ENCODE data around the gene GABBR2.

The GABBR2 gene

DNA sequence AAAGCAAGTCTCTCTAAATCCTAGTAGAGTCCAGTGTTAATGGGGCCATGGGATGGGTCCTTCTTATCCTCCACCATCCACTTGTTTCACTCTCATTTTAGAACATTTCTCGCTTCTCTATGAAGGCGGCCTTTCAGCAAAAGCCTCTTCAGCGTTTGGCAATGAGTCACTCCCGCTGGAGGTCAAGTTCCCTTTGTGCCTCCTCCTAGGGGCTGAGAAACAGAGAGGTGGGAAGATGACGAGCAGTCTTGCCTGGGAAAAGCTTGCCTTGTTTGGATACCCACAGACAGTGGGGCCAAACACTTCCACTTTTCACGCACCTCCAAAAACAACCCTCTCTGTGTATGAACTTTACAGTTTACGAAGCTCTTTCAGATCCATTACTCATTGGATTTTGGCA is 168.8 kb downstream of the GABBR2 start:
- H3K27ac ChIP-seq: no peak overlapping the region
- no peak for TF ChIP-seq CTCF (conservative IDR thresholded peaks at IDR 0.05)

- no peak for TF ChIP-seq CTCF (conservative IDR thresholded peaks at IDR 0.05)
- H3K27ac ChIP-seq: peak overlapping the region; percentile 59
Measured at GRCh38 chr9:98538626-98539031, 170.1 kb downstream of the GABBR2 start.

GRCh38 chr9:98538203-98538602 is 170.5 kb downstream of the GABBR2 start:
- peak overlapping the region; percentile 59 for H3K27ac ChIP-seq
- TF ChIP-seq CTCF (conservative IDR thresholded peaks at IDR 0.05): 0 out of 2 replicates have a peak, but pooled peaks have one; percentile 15

DNA sequence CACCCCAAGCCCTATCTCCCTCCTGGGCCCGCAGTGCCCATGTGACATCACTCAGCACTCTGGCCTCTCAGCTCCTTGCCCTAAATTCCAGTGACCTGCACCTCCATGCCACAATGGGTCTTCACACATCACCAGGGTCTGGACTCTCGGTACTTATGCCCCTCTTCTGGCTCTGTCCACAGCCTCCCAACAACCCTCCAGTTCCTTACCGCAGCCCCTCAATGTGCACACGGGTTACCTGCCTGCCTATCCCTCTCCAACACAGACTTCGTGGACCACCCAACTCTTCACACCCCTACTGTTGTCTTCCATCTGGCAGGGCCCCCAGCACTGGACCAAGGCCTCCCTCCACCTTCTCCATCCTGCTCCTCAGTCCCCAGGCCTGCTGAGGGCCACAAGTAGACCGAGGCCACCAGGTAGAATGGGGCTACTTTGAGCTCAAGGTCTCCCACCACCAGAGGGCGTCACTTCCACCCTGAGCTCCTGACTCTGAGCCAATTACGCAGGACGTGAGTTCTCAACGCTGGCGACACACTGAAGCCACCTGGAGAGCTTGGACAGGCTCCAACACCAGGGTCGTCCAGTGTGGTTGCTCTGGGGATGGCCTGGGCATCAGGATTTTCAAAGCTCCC is 172.1 kb downstream of the GABBR2 start:
- TF ChIP-seq CTCF (conservative IDR thresholded peaks at IDR 0.05): 0 out of 2 replicates have a peak, but pooled peaks have one; percentile 11
- no peak overlapping the region for H3K27ac ChIP-seq

DNA sequence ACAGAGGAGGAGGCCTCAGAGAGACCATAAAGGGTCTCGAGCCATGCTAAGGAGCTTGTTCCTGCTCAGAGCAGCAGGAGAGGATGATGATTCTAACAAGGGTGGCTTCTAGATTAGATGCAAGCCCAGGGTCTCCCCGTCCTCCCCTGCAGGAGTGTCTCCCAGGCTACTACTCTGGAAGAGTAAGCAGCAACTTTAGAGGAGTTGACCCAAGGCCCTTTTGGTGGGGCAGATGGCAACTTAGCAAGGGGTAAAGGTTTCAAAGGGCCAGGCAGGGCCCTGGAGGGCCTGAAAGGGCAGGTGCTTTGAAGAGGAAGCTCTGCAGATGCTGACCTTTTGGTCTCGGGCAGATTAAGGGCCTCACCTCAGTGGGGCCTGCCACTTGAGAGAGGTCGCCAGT is 174.9 kb downstream of the GABBR2 start:
- no peak overlapping the region for H3K27ac ChIP-seq
- TF ChIP-seq CTCF (conservative IDR thresholded peaks at IDR 0.05): no peak

DNA sequence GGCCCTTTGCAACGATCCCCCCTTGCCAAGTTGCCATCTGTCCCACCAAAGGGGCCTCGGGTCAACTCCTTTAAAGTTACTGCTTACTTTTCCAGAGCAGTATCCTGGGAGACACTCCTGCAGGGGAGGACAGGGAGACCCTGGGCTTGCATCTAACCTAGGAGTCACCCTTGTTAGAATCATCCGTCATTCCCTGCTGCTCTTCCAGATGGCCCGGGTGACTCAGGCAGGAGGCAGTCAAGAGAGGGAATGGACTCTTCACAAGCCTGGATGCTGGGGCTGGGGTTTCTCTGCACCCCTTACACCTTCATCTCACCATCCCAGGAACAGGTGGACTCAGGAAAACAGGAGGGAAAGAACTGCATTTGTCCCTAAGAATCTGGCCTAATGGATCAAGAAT is 175.6 kb downstream of the GABBR2 start:
- no peak for TF ChIP-seq CTCF (conservative IDR thresholded peaks at IDR 0.05)
- H3K27ac ChIP-seq: no peak overlapping the region

GRCh38 chr9:98532574-98532973 is 176.2 kb downstream of the GABBR2 start:
- no peak overlapping the region for H3K27ac ChIP-seq
- TF ChIP-seq CTCF (conservative IDR thresholded peaks at IDR 0.05): no peak

All from VCaP (cell line).